ENCODE measurements around the gene GALNTL6. TPM values are rescaled to one million over a fixed set of nuclear protein-coding genes. Genes with fewer than 3 reads are reported as not detected.

Gene GALNTL6
- total and polyA plus RNA-seq, 2 experiments from 2014 or later, result 0.38 to 0.40 TPM

- Mint-ChIP-seq H3K9me3 (no peaks in the 10 kb centered on the region; the same call in 2 of the 3 replicates), H3K4me1 (peaks cover 10% of the 10 kb centered on the region), H3K36me3 (ENCODE audit: low read depth) (no peaks in the 10 kb centered on the region), H3K27ac (no peak overlapping the region), H3K27me3 (ENCODE audit: insufficient read depth, low read depth, poor library complexity) (peaks cover 2% of the 10 kb centered on the region), H3K4me3 (no peak overlapping the region)
- Histone ChIP-seq H3F3A (replicated peaks; ENCODE audit: low read depth) (no peaks in the 10 kb centered on the region), H3K9me2 (ENCODE audit: insufficient read depth) (no peaks in the 10 kb centered on the region), H3K4me2 (no peak overlapping the region), H3K4me1 (ENCODE audit: insufficient read depth) (no peaks in the 10 kb centered on the region), H3K27me3 (ENCODE audit: insufficient read depth) (no peaks in the 10 kb centered on the region), H4K20me1 (replicated peaks; ENCODE audit: insufficient read depth) (no peaks in the 10 kb centered on the region), H3K27ac (ENCODE audit: low read depth) (no peak overlapping the region), H3K79me2 (replicated peaks; ENCODE audit: insufficient read depth) (no peaks in the 10 kb centered on the region), H3K36me3 (ENCODE audit: insufficient read depth) (no peaks in the 10 kb centered on the region), H2AFZ (no peak overlapping the region), H3K4me3 (no peak overlapping the region)
- TF ChIP-seq JUNB (IDR thresholded peaks at IDR 0.05; ENCODE audit: unreplicated experiment) (no peak), NANOG (IDR thresholded peaks at IDR 0.05; ENCODE audit: borderline replicate concordance) (no peak), EZH2 (IDR thresholded peaks at IDR 0.05; ENCODE audit: low read depth, unreplicated experiment) (no peak), EZH2phosphoT487 (IDR thresholded peaks at IDR 0.05; ENCODE audit: unreplicated experiment) (no peak), CREB1 (CRISPR knock-in tag; IDR thresholded peaks at IDR 0.05; ENCODE audit: low read depth) (no peak), CTCF (conservative IDR thresholded peaks at IDR 0.05; ENCODE audit: low read depth in 2 of 2) (no peak), POLR2AphosphoS5 (IDR thresholded peaks at IDR 0.05; ENCODE audit: low read depth) (no peak), STAT1 (IDR thresholded peaks at IDR 0.05; ENCODE audit: unreplicated experiment) (no peak), REST (IDR thresholded peaks at IDR 0.05; ENCODE audit: unreplicated experiment) (no peak), ZNF331 (CRISPR knock-in tag; IDR thresholded peaks at IDR 0.05; ENCODE audit: low read depth) (no peak), ETS1 (IDR thresholded peaks at IDR 0.05) (no peak), ZNF462 (CRISPR knock-in tag; IDR thresholded peaks at IDR 0.05) (no peak), ZNF114 (CRISPR knock-in tag; IDR thresholded peaks at IDR 0.05) (no peak)
- ATAC-seq (no peak), DNase-seq (ENCODE audit: low spot score) (no peak)
Observed at GRCh38 chr4:172997856-172998255, 1184.7 kb downstream of the GALNTL6 start.
